Heart right ventricle (tissue), 16 donors: Measurements from ENCODE around the gene LMX1B. TPM values are rescaled to one million over a fixed set of nuclear protein-coding genes. Genes with fewer than 3 reads are reported as not detected.

ENCODE experiments used
- ATAC-seq, 8 donors: fragments of 200-7000 bp; cut with Tn5 transposase; one replicate each; pipeline ENCODE4 v1.9.1; 2020; ENCODE audit warnings: mild to moderate bottlenecking in 8 of 8, moderate library complexity in 8 of 8, moderate number of reproducible peaks in 1 of 8
- DNase-seq, 2 donors: peaks; one replicate each; pipeline ENCODE4 v3.0.0-alpha.2; 2020
- H3K27ac ChIP-seq, 10 donors: fragments of 200-600 bp; sonication (generic) in 2 of 10; one replicate each; pipeline versions ENCODE4 v1.5.0 to v1.8.0; 2020 to 2022; ENCODE audit warnings: mild to moderate bottlenecking in 3 of 10
- H3K27me3 ChIP-seq, 7 donors: fragments of 200-600 bp; one replicate each; pipeline ENCODE4 v1.8.0; 2021 to 2022; ENCODE audit warnings: mild to moderate bottlenecking in 2 of 7
- H3K36me3 ChIP-seq, 9 donors: fragments of 200-600 bp; sonication (generic) in 1 of 9; one replicate each; pipeline versions ENCODE4 v1.5.0 to v1.8.0; 2020 to 2022; ENCODE audit warnings: mild to moderate bottlenecking in 2 of 9
- H3K4me1 ChIP-seq, 9 donors: fragments of 200-600 bp; sonication (generic) in 1 of 9; one replicate each; pipeline versions ENCODE4 v1.5.0 to v1.8.0; 2020 to 2022; ENCODE audit warnings: mild to moderate bottlenecking in 4 of 9
- H3K4me3 ChIP-seq, 10 donors: fragments of 200-600 bp; sonication (generic) in 2 of 10; one replicate each; pipeline versions ENCODE4 v1.5.0 to v1.8.0; 2020 to 2022; ENCODE audit warnings: mild to moderate bottlenecking in 7 of 10, moderate library complexity in 2 of 10
- H3K9me3 ChIP-seq, 11 donors: fragments of 200-600 bp in 10 of 11; sonication (generic) in 2 of 11; one replicate each; pipeline versions ENCODE4 v1.5.0 to v1.8.0; 2013 to 2022; ENCODE audit warnings: mild to moderate bottlenecking in 2 of 11, control low read depth in 1 of 11, moderate library complexity in 1 of 11
- whole genome bisulfite sequencing, 2 donors: extraction: QIAGEN DNeasy Blood & Tissue Kit; methylation state at CpG; one replicate each; pipeline ENCODE4 v1.1.7; 2013; ENCODE audit warnings: inconsistent platforms in 1 of 2; 5-methylcytosine and 5-hydroxymethylcytosine counted together
- intact Hi-C, 10 donors: fragments of 100-400 bp; cut with DNase I; formaldehyde crosslinking; loops; one replicate each; pipeline versions ENCODE4 v1.11.1 to v1.14.2; 2022
- polyA plus RNA-seq, 2 donors: library from polyadenylated mRNA; stranded (reverse); fragments of 200-250 nt; gene quantifications; one replicate each; pipeline ENCODE4 v1.2.3, GENCODE V29; 2013
- total RNA-seq, 10 donors: library from RNA; stranded (reverse); fragmentation: NEBNext Ultra II Directional in 3 of 10; extraction: Animal tissue kit (Norgen Biotek cat#: 25700) in 3 of 10; gene quantifications; one replicate each; pipeline versions ENCODE4 v1.2.1 to v1.2.4, GENCODE V29; 2021 to 2023
- TF ChIP-seq, protein P1 (sequence below), 9 donors: fragments of 200-600 bp; sonication (generic) in 2 of 9; IDR thresholded peaks; one replicate each; pipeline versions ENCODE4 v1.5.0 to v1.8.0; 2021 to 2022; ENCODE audit warnings: antibody characterized with exemption in 9 of 9, mild to moderate bottlenecking in 5 of 9, moderate library complexity in 1 of 9
- donor health status: Arrhythmogenic right ventricular cardiomyopathy.
- donor health status: ischemic (EF 13 %, LVEDD 7.1; RV severe dilation, severe dysfunction).
- donor health status: healthy with polysubstance abuse.
- donor health status: DM: no; HTN: yes; CAD: no.
- donor health status: DM: no; HTN: no; CAD: no.
- donor health status: ischemic (EF 25% LVEDD 6.9; RV normal size, moderate dysfunction).
- donor health status: ischemic (EF 25% LVEDD 5.7; RV mildly dilated, moderate dysfunction).
- donor health status: healthy.
- donor health status: DM: yes; HTN: yes; CAD: no.
- donor health status: Ischemic cardiomyopathy.
- donor health status: ischemic (EF 35%, LVEDD 5.7; RV mildly dilated, moderate dysfunction).
- donor health status: nonischemic (EF 11% LVEDD 7.7; RV severe dilation, severe dysfunction).
- donor health status: DM: yes; HTN: yes; CAD: no.
- donor health status: PGD.
- donor health status: ischemic (EF 29% LVEDD 5.4; RV normal size, mild dysfunction).
- donor health status: nonischemic (EF 23%, LVEDD 6.1; RV moderate dilation, normal function).

Gene LMX1B
- total and polyA plus RNA-seq, 12 donors, result 0.25 to 0.97 (median 0.37) TPM

DNA sequence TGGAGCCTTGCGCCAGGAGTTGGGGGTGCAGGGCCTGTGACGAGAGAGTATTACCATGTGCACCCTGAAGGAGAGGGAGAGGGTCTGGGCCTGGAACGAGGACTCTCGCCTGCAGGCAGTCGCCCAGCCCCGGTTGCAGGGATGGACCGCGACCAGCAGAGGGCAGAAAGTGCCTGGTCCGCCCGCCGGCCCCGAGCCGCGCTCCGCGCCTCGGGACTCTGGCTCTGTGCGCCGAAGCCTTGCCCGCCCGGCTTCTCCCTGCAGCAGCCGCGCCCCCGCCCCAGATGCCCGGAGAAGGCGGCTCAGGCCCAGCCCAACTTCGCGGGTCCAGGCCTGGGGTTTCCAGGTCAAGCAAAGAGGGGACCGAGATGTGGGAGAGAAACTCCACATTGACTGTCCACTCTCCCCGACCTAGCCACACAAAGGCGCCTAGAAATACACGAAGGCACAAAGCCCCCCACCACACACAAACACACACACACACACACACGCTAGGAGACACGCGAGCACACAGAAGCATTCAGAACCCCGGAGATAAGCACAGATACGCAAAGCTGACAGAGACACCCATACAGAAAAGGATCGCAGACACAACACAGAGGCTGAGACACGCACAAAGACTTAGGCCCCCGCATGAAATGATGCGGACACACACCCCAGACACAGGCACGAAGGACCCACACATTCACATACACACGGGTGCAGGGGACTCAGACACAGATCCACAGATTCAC, 2.0 kb upstream of the LMX1B start:
- Histone ChIP-seq H3K27me3 (peaks cover 42 to 95% (median 81%) of the 10 kb centered on the region in 7 donors), H3K36me3 (no peaks in the 10 kb centered on the region), H3K4me1 (peaks cover 4 to 44% (median 38%) of the 10 kb centered on the region in 9 donors), H3K9me3 (no peaks in the 10 kb centered on the region), H3K4me3 (peak overlapping the region in 9 of 10 donors; percentile 22 to 58 (median 51)), H3K27ac (peak overlapping the region in 2 of 10 donors; percentile 22 to 41)
- WGBS, 2 donors, result 1 to 2% methylated on average over 41 to 43 of the region's 43 CpGs
- peak; percentile 68 to 89 (median 86) for ATAC-seq
- TF ChIP-seq, protein P1, sequence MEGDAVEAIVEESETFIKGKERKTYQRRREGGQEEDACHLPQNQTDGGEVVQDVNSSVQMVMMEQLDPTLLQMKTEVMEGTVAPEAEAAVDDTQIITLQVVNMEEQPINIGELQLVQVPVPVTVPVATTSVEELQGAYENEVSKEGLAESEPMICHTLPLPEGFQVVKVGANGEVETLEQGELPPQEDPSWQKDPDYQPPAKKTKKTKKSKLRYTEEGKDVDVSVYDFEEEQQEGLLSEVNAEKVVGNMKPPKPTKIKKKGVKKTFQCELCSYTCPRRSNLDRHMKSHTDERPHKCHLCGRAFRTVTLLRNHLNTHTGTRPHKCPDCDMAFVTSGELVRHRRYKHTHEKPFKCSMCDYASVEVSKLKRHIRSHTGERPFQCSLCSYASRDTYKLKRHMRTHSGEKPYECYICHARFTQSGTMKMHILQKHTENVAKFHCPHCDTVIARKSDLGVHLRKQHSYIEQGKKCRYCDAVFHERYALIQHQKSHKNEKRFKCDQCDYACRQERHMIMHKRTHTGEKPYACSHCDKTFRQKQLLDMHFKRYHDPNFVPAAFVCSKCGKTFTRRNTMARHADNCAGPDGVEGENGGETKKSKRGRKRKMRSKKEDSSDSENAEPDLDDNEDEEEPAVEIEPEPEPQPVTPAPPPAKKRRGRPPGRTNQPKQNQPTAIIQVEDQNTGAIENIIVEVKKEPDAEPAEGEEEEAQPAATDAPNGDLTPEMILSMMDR (IDR thresholded peaks at IDR 0.05), result peak; percentile 66 to 95 (median 88)
- DNase-seq, result peak; percentile 71 to 82
- intact Hi-C loops, result loop anchor here in 9 of 10 donors (1.0 to 10.0 kb wide), 8 partner anchors 17 to 173 kb away; no protein-coding TSS in a partner anchor

DNA sequence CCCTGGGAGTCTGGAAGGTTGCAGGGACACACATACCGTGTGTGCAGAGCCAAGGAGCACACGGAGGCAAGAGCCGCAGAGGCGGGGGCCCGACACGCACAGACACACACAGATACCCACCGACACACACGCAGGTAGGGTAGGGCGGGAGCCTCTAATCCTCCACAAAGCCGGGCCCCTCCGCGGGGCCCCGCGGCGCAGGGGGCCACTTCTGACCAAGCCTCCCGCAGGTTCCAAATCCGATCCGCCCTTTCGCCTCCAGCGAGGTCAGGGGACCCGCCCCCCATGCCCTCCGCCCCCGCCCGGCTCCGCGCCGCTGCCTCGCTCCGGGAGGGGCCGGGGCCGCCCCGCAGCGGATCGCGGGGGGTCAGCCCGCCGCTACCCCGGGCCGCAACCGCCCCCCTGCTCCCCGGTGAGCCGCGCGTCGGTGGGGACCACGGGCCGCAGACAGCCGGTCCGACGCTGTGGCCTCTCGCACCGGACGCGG, 1.4 kb upstream of the LMX1B start:
- H3K27me3 ChIP-seq, result peaks cover 48 to 95% (median 87%) of the 10 kb centered on the region in 7 donors
- WGBS, 2 donors, result 1% methylated on average over 45 to 54 of the region's 54 CpGs
- no peaks in the 10 kb centered on the region for H3K36me3 ChIP-seq
- H3K4me3 ChIP-seq, result peak overlapping the region in 9 of 10 donors; percentile 22 to 58 (median 51)
- intact Hi-C loops, result loop anchor here in 9 of 10 donors (5.0 to 10.0 kb wide), 5 partner anchors 70 to 172 kb away; no protein-coding TSS in a partner anchor
- no peaks in the 10 kb centered on the region for H3K9me3 ChIP-seq
- ATAC-seq, result peak in 2 of 8 donors; percentile 4 to 7
- H3K27ac ChIP-seq, result peak overlapping the region in 3 of 10 donors; percentile 10 to 65 (median 56)
- TF ChIP-seq, protein P1 (IDR thresholded peaks at IDR 0.05), result no peak
- no peak for DNase-seq
- H3K4me1 ChIP-seq, result peaks cover 4 to 41% (median 38%) of the 10 kb centered on the region in 9 donors

DNA sequence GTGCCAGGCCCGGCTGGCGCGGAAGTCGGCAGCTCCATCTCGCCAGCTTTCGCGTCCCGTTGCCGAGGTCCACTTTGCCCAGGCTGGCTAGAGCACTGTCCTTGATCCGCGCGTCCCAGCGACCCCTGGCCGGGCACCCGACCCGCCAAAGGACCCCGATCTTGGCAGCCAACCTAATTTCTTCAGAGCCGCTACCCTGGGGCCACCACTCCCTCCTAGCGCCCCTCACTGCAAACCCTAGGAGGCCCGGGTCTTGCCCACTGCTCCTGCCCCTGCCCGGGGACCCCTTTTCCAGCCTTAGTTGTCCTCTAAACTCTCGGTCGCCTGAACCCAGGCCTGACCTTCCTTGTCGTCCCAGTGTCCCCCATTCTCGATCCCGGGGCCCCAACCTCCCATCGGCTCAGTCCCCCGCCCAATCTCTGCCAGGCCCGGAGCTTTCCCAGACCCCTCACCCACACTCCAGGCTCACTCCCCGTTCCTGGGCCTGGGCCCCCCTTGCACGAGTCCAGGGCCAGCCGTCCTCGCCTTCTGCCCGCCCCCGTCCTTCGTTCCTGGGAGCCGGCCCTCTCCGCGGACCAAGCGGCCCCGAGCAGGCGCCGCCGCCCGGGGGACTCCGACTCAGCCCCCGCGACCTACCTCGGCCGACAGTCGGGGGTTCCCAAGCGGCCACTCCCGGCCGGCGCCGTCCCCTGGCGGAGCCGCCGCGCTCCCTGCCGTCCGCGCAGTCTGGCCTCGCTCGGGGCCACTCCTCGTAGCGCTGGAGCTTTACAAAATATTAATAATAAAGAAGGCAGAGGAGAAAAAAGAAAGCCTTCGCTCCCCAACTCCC, 701 bp upstream of the LMX1B start:
- Histone ChIP-seq H3K36me3 (no peaks in the 10 kb centered on the region), H3K9me3 (no peaks in the 10 kb centered on the region), H3K4me3 (peak overlapping the region in 9 of 10 donors; percentile 22 to 58 (median 51)), H3K4me1 (peaks cover 4 to 41% (median 38%) of the 10 kb centered on the region in 9 donors), H3K27me3 (peaks cover 49 to 95% (median 90%) of the 10 kb centered on the region in 7 donors), H3K27ac (peak overlapping the region in 4 of 10 donors; percentile 10 to 71 (median 60))
- intact Hi-C loops, result loop anchor here in 9 of 10 donors (5.0 to 10.0 kb wide), 5 partner anchors 69 to 172 kb away; no protein-coding TSS in a partner anchor
- TF ChIP-seq, protein P1 (IDR thresholded peaks at IDR 0.05), result no peak
- 2% methylated on average over 59 to 68 of the region's 68 CpGs for WGBS, 2 donors
- ATAC-seq, result no peak
- no peak for DNase-seq

DNA sequence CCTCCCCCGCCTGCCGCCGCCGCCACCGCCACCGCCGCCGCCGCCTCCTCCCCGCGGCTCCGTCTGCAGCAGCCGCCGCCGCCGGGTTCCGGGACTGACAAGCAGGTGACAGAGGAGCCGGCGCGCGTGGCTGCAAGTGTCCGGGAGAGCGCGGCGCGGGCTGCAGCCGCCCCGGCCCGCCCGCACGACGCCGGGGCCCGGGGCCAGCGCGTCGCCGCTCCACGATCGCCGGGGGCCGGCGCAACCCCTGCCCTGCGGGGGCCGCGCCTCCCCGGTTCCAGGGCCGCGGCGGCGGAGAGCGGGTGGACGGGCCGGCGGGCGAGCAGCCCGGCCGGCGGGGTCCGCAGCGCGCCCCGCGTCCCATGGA, 343 bp downstream of the LMX1B start:
- DNase-seq, result no peak
- no peak for ATAC-seq
- intact Hi-C loops, result loop anchor here in 9 of 10 donors (5.0 to 10.0 kb wide), 5 partner anchors 68 to 171 kb away; no protein-coding TSS in a partner anchor
- Histone ChIP-seq H3K27me3 (peaks cover 60 to 95% (median 92%) of the 10 kb centered on the region in 7 donors), H3K4me3 (peak overlapping the region in 8 of 10 donors; percentile 26 to 55 (median 44)), H3K9me3 (no peaks in the 10 kb centered on the region), H3K4me1 (peaks cover 4 to 49% (median 36%) of the 10 kb centered on the region in 9 donors), H3K36me3 (no peaks in the 10 kb centered on the region), H3K27ac (no peak overlapping the region)
- TF ChIP-seq, protein P1 (IDR thresholded peaks at IDR 0.05), result no peak
- WGBS, 2 donors, result 0 to 1% methylated on average over 29 to 59 of the region's 64 CpGs
